Nephron (organoid): ENCODE results near the gene GINS1.
"Not testable (repeated sequence)": the region's sequence is repeated elsewhere in the genome, so short reads cannot be mapped to it uniquely, and the experiment has no call there.

Experiments used
- H3K27ac Mint-ChIP-seq, 3 experiments: 2 replicates each; pipeline ENCODE4 v1.8.0; 2020; ENCODE audit warnings: mixed read lengths in 3 of 3, mild to moderate bottlenecking in 2 of 3, moderate library complexity in 1 of 3
- H3K27me3 Mint-ChIP-seq: 2 replicates; pipeline ENCODE4 v1.8.0; 2021; ENCODE audit warnings: low read depth, mild to moderate bottlenecking, moderate library complexity, mixed read lengths
- H3K36me3 Mint-ChIP-seq: 2 replicates; pipeline ENCODE4 v1.8.0; 2020; ENCODE audit warnings: low read depth, mixed read lengths
- H3K4me1 Mint-ChIP-seq: 2 replicates; pipeline ENCODE4 v1.8.0; 2020; ENCODE audit warnings: mixed read lengths
- H3K4me3 Mint-ChIP-seq, 3 experiments: 2 replicates each; pipeline ENCODE4 v1.8.0; 2020; ENCODE audit warnings: mild to moderate bottlenecking in 3 of 3, mixed read lengths in 3 of 3, moderate library complexity in 2 of 3
- H3K9me3 Mint-ChIP-seq: 2 replicates; pipeline ENCODE4 v1.8.0; 2020; ENCODE audit warnings: mixed read lengths
- CTCF ChIP-seq, 3 experiments: fragments of 200-600 bp; sonication (generic); IDR thresholded peaks; one replicate each; pipeline ENCODE4 v1.5.0; 2021; ENCODE audit warnings: antibody characterized with exemption in 3 of 3; ENCODE audit not compliant: unreplicated experiment in 3 of 3

GINS1 gene

GRCh38 chr20:25470045-25470444 is 62.6 kb downstream of the GINS1 start:
- TF ChIP-seq CTCF (IDR thresholded peaks at IDR 0.05; ENCODE audit: unreplicated experiment in 3 of 3) = peak; percentile 34 to 50 (median 39)
- Mint-ChIP-seq H3K27me3 (no peaks in the 10 kb centered on the region), H3K4me1 (no peaks in the 10 kb centered on the region), H3K27ac (peak overlapping the region in 1 of 3 experiments; percentile 34), H3K36me3 (peaks cover 69% of the 10 kb centered on the region), H3K4me3 (no peak overlapping the region), H3K9me3 (no peaks in the 10 kb centered on the region)

- H3K27me3 Mint-ChIP-seq = no peaks in the 10 kb centered on the region
- TF ChIP-seq CTCF (IDR thresholded peaks at IDR 0.05; ENCODE audit: unreplicated experiment in 3 of 3) = no peak
- H3K9me3 Mint-ChIP-seq = no peaks in the 10 kb centered on the region
- H3K4me1 Mint-ChIP-seq = no peaks in the 10 kb centered on the region
- no peak overlapping the region for H3K27ac Mint-ChIP-seq
- peaks cover 69% of the 10 kb centered on the region for H3K36me3 Mint-ChIP-seq
- H3K4me3 Mint-ChIP-seq = no peak overlapping the region
Observed at GRCh38 chr20:25471020-25471419, 63.5 kb downstream of the GINS1 start.

- not testable (repeated sequence) for H3K4me1 Mint-ChIP-seq, H3K9me3 Mint-ChIP-seq, H3K27me3 Mint-ChIP-seq, H3K27ac Mint-ChIP-seq, H3K4me3 Mint-ChIP-seq
- peaks cover 66% of the 10 kb centered on the region for H3K36me3 Mint-ChIP-seq
Observed at GRCh38 chr20:25473297-25473696, 65.8 kb downstream of the GINS1 start.

GRCh38 chr20:25476106-25477013 is 68.9 kb downstream of the GINS1 start:
- H3K4me3 Mint-ChIP-seq = no peak overlapping the region
- H3K27me3 Mint-ChIP-seq = no peaks in the 10 kb centered on the region
- TF ChIP-seq CTCF (IDR thresholded peaks at IDR 0.05; ENCODE audit: unreplicated experiment in 3 of 3) = no peak
- peaks cover 65% of the 10 kb centered on the region for H3K36me3 Mint-ChIP-seq
- H3K27ac Mint-ChIP-seq = no peak overlapping the region
- H3K4me1 Mint-ChIP-seq = no peaks in the 10 kb centered on the region
- H3K9me3 Mint-ChIP-seq = no peaks in the 10 kb centered on the region

- TF ChIP-seq CTCF (IDR thresholded peaks at IDR 0.05; ENCODE audit: unreplicated experiment in 3 of 3) = no peak
- Mint-ChIP-seq H3K36me3 (peaks cover 60% of the 10 kb centered on the region), H3K27ac (no peak overlapping the region), H3K27me3 (no peaks in the 10 kb centered on the region), H3K4me3 (no peak overlapping the region), H3K4me1 (no peaks in the 10 kb centered on the region), H3K9me3 (no peaks in the 10 kb centered on the region)
Observed at GRCh38 chr20:25477014-25477882, 69.8 kb downstream of the GINS1 start.

- H3K4me3 Mint-ChIP-seq = no peak overlapping the region
- no peak for TF ChIP-seq CTCF (IDR thresholded peaks at IDR 0.05; ENCODE audit: unreplicated experiment in 3 of 3)
- H3K4me1 Mint-ChIP-seq = no peaks in the 10 kb centered on the region
- peaks cover 57% of the 10 kb centered on the region for H3K36me3 Mint-ChIP-seq
- H3K27ac Mint-ChIP-seq = no peak overlapping the region
- peaks cover 3% of the 10 kb centered on the region for H3K27me3 Mint-ChIP-seq
- H3K9me3 Mint-ChIP-seq = no peaks in the 10 kb centered on the region
Observed at GRCh38 chr20:25478889-25479568, 71.6 kb downstream of the GINS1 start.
